Stimulated activated naive B cell treated with anti-CD40 and anti-IgM and Interleukin-4, amounts not matched to agents 10 μg/mL and 1 μg/mL and 100 μg/mL, for 72 hours (primary cell): ENCODE data around the gene RTKN.

Experiments
- ATAC-seq, 2 donors: fragments of 150-1000 bp; cut with Tn5 transposase; replicated peaks; 2 replicates each; pipeline ENCODE4 v1.10.0; 2021; ENCODE audit warnings: moderate library complexity in 1 of 2
- DNase-seq: peaks from one replicate; pipeline ENCODE4 v3.0.0; 2021
- H3K27ac Mint-ChIP-seq: one replicate; pipeline ENCODE4 v1.8.0; 2022; ENCODE audit warnings: mild to moderate bottlenecking, mixed read lengths
- H3K27me3 Mint-ChIP-seq, 2 donors: one replicate each; pipeline ENCODE4 v1.8.0; 2022; ENCODE audit warnings: mixed read lengths in 2 of 2
- H3K36me3 Mint-ChIP-seq, 2 donors: one replicate each; pipeline ENCODE4 v1.8.0; 2022; ENCODE audit warnings: mixed read lengths in 2 of 2, mild to moderate bottlenecking in 1 of 2
- H3K4me1 Mint-ChIP-seq, 2 donors: one replicate each; pipeline ENCODE4 v1.8.0; 2022; ENCODE audit warnings: mixed read lengths in 2 of 2, mild to moderate bottlenecking in 1 of 2
- H3K4me3 Mint-ChIP-seq, 2 donors: one replicate each; pipeline ENCODE4 v1.8.0; 2022; ENCODE audit warnings: mild to moderate bottlenecking in 2 of 2, mixed read lengths in 2 of 2, moderate library complexity in 1 of 2
- H3K9me3 Mint-ChIP-seq, 2 donors: one replicate each; pipeline ENCODE4 v1.8.0; 2022; ENCODE audit warnings: mixed read lengths in 2 of 2, mild to moderate bottlenecking in 1 of 2

Gene RTKN

GRCh38 chr2:74436848-74437695 is 4.7 kb downstream of the RTKN start:
- peaks cover 39 to 63% of the 10 kb centered on the region in 2 donors for H3K4me1 Mint-ChIP-seq
- no peak for DNase-seq
- H3K27ac Mint-ChIP-seq: peak overlapping the region; percentile 76
- H3K36me3 Mint-ChIP-seq: peaks cover 4 to 17% of the 10 kb centered on the region in 2 donors
- ATAC-seq: peak; percentile 59 to 61
- H3K27me3 Mint-ChIP-seq: peaks cover 4 to 8% of the 10 kb centered on the region in 2 donors
- peak overlapping the region; percentile 0 to 61 for H3K4me3 Mint-ChIP-seq
- H3K9me3 Mint-ChIP-seq: peaks cover 0 to 2% of the 10 kb centered on the region in 2 donors

GRCh38 chr2:74436111-74436805 is 5.5 kb downstream of the RTKN start:
- H3K27me3 Mint-ChIP-seq: peaks cover 3 to 7% of the 10 kb centered on the region in 2 donors
- DNase-seq (no peak), ATAC-seq (no peak)
- H3K9me3 Mint-ChIP-seq: peaks cover 0 to 2% of the 10 kb centered on the region in 2 donors
- H3K4me1 Mint-ChIP-seq: peaks cover 39 to 59% of the 10 kb centered on the region in 2 donors
- H3K36me3 Mint-ChIP-seq: peaks cover 4 to 17% of the 10 kb centered on the region in 2 donors
- peak overlapping the region; percentile 76 for H3K27ac Mint-ChIP-seq
- peak overlapping the region in 1 of 2 donors; percentile 0 for H3K4me3 Mint-ChIP-seq

- Mint-ChIP-seq H3K4me1 (peaks cover 1 to 8% of the 10 kb centered on the region in 2 donors), H3K4me3 (no peak overlapping the region), H3K36me3 (peaks cover 25 to 36% of the 10 kb centered on the region in 2 donors), H3K9me3 (no peaks in the 10 kb centered on the region), H3K27me3 (no peaks in the 10 kb centered on the region), H3K27ac (no peak overlapping the region)
- DNase-seq (no peak), ATAC-seq (no peak)
Observed at GRCh38 chr2:74430502-74430901, 11.2 kb downstream of the RTKN start.

DNA sequence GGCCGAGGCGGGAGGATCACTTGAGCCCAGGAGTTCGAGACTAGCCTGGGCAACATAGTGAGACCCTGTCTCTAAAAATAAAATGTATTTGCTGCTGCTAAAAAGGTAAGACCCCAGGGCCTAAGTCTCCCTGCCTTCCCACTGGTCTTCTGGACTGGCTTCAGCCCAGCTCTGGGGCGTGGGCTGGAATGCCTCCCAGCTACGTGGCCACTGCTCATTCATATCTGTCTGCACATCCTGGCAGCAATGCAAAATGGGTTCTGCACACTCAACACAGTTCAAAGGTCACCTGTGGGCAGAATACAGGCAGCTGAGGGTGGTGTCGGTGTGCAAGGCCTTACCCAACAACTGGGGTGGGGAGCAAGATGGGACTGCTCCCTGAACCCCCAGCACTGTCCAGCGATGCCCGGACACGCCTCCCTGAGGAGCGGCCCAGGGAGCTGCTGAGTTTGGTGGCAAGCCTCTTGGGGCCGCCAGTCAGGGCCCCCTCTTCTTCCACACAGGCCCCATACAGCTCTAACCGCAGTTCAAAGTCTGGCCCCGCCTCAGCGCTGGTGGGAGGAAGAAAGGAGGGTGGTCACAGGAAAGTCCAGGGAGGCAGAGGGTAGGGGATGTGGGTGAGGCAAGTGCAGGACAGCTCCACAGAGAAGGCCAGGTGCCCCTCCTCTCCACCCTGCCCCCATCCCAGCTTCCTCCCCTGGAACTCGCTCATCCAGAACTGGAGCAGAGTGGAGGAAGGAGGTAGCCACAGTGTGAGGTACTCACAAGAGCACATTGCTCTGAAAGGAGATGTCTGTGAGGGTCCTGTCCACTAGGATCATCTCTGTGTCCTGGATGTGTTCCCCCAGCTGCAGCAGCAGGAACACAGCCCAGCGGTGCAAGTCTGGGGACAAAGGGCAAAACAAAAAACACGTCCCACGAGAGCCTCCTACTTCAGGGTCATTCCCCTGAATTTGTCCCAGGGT is 12.0 kb downstream of the RTKN start:
- no peaks in the 10 kb centered on the region for H3K27me3 Mint-ChIP-seq
- no peak for ATAC-seq
- no peaks in the 10 kb centered on the region for H3K9me3 Mint-ChIP-seq
- H3K4me3 Mint-ChIP-seq: no peak overlapping the region
- H3K27ac Mint-ChIP-seq: peak overlapping the region; percentile 65
- H3K4me1 Mint-ChIP-seq: peaks cover 0 to 7% of the 10 kb centered on the region in 2 donors
- DNase-seq: no peak
- H3K36me3 Mint-ChIP-seq: peaks cover 30 to 41% of the 10 kb centered on the region in 2 donors

DNA sequence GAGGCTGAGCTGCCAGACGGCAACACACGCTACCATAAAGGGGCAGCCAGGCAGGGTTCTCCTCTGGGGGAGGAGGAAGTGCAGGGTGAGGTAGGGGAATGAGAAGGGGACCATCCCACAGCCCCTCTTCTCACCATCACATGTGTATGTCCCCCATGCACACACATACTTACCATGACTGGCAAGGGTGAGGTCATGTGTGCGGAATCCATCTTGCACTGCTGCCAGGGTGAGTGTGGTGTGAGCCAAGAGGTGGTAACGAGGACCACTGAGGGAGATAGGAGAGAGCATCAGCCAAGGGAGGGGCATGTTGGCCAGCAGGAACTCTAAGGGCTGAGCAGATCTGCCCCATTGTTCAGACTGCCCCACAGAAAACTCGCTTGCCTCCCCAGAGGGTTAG is 13.1 kb downstream of the RTKN start:
- DNase-seq (no peak), ATAC-seq (no peak)
- H3K27me3 Mint-ChIP-seq: no peaks in the 10 kb centered on the region
- H3K4me3 Mint-ChIP-seq: no peak overlapping the region
- H3K27ac Mint-ChIP-seq: no peak overlapping the region
- no peaks in the 10 kb centered on the region for H3K9me3 Mint-ChIP-seq
- H3K4me1 Mint-ChIP-seq: peaks cover 0 to 7% of the 10 kb centered on the region in 2 donors
- H3K36me3 Mint-ChIP-seq: peaks cover 30 to 43% of the 10 kb centered on the region in 2 donors

DNA sequence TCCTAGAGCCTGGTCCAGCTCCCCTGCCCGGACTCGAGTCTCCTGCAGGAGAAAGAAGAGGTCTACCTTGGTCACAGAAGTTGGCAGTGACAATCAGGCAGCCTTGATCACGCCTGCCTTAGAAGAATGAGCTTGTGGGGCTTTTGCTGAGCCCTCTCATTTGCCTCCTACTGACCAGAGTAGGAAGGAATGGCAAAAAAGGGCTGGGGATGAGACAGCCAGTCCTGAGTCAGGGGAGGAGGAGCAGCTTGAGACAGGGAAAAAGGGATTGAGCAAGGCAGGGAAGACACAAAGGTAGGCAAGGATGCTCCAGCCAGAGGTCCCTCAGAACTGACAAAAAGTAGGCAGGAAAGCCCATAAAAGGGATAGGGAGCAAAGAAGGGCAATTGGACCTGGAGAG is 14.2 kb downstream of the RTKN start:
- Mint-ChIP-seq H3K27ac (no peak overlapping the region), H3K4me3 (no peak overlapping the region), H3K36me3 (peaks cover 30 to 42% of the 10 kb centered on the region in 2 donors), H3K4me1 (peaks cover 7 to 18% of the 10 kb centered on the region in 2 donors), H3K9me3 (no peaks in the 10 kb centered on the region), H3K27me3 (no peaks in the 10 kb centered on the region)
- ATAC-seq (no peak), DNase-seq (no peak)

- Mint-ChIP-seq H3K4me1 (peaks cover 7 to 27% of the 10 kb centered on the region in 2 donors), H3K27ac (no peak overlapping the region), H3K4me3 (no peak overlapping the region), H3K9me3 (no peaks in the 10 kb centered on the region), H3K27me3 (no peaks in the 10 kb centered on the region), H3K36me3 (peaks cover 26 to 39% of the 10 kb centered on the region in 2 donors)
- ATAC-seq (no peak), DNase-seq (no peak)
Observed at GRCh38 chr2:74426181-74426758, 15.5 kb downstream of the RTKN start.

GRCh38 chr2:74425523-74425922 is 16.2 kb downstream of the RTKN start:
- DNase-seq (no peak), ATAC-seq (no peak)
- no peaks in the 10 kb centered on the region for H3K9me3 Mint-ChIP-seq
- H3K4me1 Mint-ChIP-seq: peaks cover 10 to 33% of the 10 kb centered on the region in 2 donors
- H3K27me3 Mint-ChIP-seq: no peaks in the 10 kb centered on the region
- H3K27ac Mint-ChIP-seq: no peak overlapping the region
- H3K36me3 Mint-ChIP-seq: peaks cover 26 to 39% of the 10 kb centered on the region in 2 donors
- no peak overlapping the region for H3K4me3 Mint-ChIP-seq

DNA sequence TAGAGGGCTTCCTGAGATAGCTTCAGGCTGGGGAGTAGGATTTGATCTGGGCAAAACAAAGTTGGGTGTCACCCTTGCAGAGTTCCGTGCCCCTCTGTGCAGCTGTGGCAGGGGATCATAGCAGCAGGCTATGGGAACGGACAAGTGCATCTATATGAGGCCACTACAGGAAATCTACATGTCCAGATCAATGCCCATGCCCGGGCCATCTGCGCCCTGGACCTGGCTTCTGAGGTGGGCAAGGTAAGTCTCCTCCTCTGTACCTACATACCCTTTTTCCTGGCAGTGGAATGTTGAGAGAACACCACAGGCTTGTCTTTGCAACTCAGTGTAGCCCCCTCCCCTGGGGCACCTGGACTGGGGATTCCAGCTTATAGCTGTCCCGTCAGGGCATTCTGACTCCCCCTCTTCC is 16.7 kb downstream of the RTKN start:
- no peak overlapping the region for H3K4me3 Mint-ChIP-seq
- ATAC-seq (no peak), DNase-seq (no peak)
- H3K36me3 Mint-ChIP-seq: peaks cover 23 to 35% of the 10 kb centered on the region in 2 donors
- H3K4me1 Mint-ChIP-seq: peaks cover 13 to 38% of the 10 kb centered on the region in 2 donors
- no peaks in the 10 kb centered on the region for H3K9me3 Mint-ChIP-seq
- H3K27me3 Mint-ChIP-seq: no peaks in the 10 kb centered on the region
- H3K27ac Mint-ChIP-seq: no peak overlapping the region

GRCh38 chr2:74424139-74424992 is 17.4 kb downstream of the RTKN start:
- H3K9me3 Mint-ChIP-seq: no peaks in the 10 kb centered on the region
- peaks cover 20 to 30% of the 10 kb centered on the region in 2 donors for H3K36me3 Mint-ChIP-seq
- DNase-seq (no peak), ATAC-seq (no peak)
- no peak overlapping the region for H3K27ac Mint-ChIP-seq
- peaks cover 15 to 42% of the 10 kb centered on the region in 2 donors for H3K4me1 Mint-ChIP-seq
- H3K27me3 Mint-ChIP-seq: no peaks in the 10 kb centered on the region
- no peak overlapping the region for H3K4me3 Mint-ChIP-seq

GRCh38 chr2:74423231-74424095 is 18.3 kb downstream of the RTKN start:
- DNase-seq (no peak), ATAC-seq (no peak)
- H3K27ac Mint-ChIP-seq: peak overlapping the region; percentile 11
- H3K36me3 Mint-ChIP-seq: peaks cover 17 to 27% of the 10 kb centered on the region in 2 donors
- H3K27me3 Mint-ChIP-seq: no peaks in the 10 kb centered on the region
- H3K4me1 Mint-ChIP-seq: peaks cover 15 to 49% of the 10 kb centered on the region in 2 donors
- peak overlapping the region in 1 of 2 donors; percentile 94 for H3K4me3 Mint-ChIP-seq
- H3K9me3 Mint-ChIP-seq: no peaks in the 10 kb centered on the region

GRCh38 chr2:74421221-74421870 is 20.4 kb downstream of the RTKN start, which contains the start of the genes C2orf81 and WDR54:
C2orf81 (minus strand) TSS chr2:74421619; CDS start chr2:74421560, 59 bp downstream.
WDR54 (plus strand) TSS chr2:74421730; CDS start chr2:74422154, 424 bp downstream.
- no peaks in the 10 kb centered on the region for H3K27me3 Mint-ChIP-seq
- H3K27ac Mint-ChIP-seq: peak within 1 kb of the TSS; percentile 95
- H3K4me3 Mint-ChIP-seq: peak within 1 kb of the TSS; percentile 94
- ATAC-seq: peak; percentile 91 to 94
- peak; percentile 95 for DNase-seq
- peaks cover 27 to 62% of the 10 kb centered on the region in 2 donors for H3K4me1 Mint-ChIP-seq
- H3K36me3 Mint-ChIP-seq: peaks cover 11 to 17% of the 10 kb centered on the region in 2 donors
- no peaks in the 10 kb centered on the region for H3K9me3 Mint-ChIP-seq
